ENCODE measurements around the gene CES5A. TPM values are rescaled to one million over a fixed set of nuclear protein-coding genes. Genes with fewer than 3 reads are reported as not detected.
A peak's percentile ranks its signal among the peaks of the same experiment; 100 is the strongest.
"Not testable (repeated sequence)": the region's sequence is repeated elsewhere in the genome, so short reads cannot be mapped to it uniquely, and the experiment has no call there.

The CES5A gene
- total RNA-seq, 2 donors from 2014 or later, result not detected

DNA sequence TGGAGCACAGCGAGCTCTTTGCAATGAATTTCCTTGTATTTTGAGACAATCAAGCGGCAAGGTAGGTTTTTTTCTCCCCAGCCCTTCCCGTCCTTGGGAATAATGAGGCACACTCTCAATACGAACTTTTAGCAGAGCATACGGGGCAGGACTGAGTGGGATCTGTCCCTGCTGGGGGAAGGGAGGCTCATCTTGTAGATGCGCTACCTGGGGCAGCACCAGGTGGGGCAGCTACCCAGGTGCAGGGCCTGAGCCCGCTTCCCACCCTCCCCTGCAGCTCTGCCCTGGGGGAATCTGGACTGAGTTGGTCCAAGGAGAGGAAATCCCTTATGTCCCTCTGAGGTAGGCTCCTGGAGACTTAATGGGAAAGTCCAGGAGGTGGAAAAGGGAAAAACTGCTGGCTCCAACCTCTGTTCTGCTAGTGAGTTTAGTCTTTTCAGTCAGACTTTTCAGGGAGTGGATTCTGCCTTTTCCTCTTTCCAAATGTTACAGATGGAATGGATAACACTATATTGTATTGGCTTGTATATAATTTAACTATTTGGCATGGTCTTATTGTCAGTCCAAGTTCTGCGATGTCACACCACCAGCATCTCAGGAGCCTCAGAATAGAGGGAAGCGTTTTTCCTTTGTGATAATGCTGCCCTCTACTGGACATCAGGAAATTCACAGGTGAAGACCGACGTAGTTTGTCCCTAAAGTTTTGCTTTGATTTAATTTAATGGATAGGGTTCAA is 32.6 kb downstream of the CES5A start:
- H3K27ac Mint-ChIP-seq, result no peak overlapping the region
- peak in 1 of 2 donors; percentile 46 for ATAC-seq
- no peaks in the 10 kb centered on the region for H3K9me3 Mint-ChIP-seq
- no peaks in the 10 kb centered on the region for H3K36me3 Mint-ChIP-seq
- DNase-seq (ENCODE audit: low spot score in 2 of 2), result peak in 1 of 2 donors; percentile 17

DNA sequence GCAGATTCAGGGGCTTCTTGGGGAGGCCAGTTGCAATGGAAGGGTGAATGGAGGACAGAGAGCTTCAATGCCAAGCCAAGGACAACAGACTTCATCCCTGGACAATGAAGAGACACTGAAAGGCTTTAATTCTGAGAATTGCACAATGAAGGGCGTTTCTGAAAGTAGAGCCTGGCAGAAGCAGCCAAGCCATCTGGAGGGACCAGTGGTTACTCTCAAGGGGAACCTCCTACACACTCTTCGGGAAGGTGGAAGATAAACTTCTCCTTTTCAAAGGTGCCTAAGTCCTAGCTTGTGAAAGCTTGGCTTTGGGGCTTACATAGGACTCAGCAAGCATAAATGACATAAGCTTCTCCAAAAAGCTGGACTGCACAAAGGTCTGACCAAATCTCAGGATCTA is 36.1 kb downstream of the CES5A start:
- Mint-ChIP-seq H3K27ac (no peak overlapping the region), H3K9me3 (no peaks in the 10 kb centered on the region)
- no peak for ATAC-seq

DNA sequence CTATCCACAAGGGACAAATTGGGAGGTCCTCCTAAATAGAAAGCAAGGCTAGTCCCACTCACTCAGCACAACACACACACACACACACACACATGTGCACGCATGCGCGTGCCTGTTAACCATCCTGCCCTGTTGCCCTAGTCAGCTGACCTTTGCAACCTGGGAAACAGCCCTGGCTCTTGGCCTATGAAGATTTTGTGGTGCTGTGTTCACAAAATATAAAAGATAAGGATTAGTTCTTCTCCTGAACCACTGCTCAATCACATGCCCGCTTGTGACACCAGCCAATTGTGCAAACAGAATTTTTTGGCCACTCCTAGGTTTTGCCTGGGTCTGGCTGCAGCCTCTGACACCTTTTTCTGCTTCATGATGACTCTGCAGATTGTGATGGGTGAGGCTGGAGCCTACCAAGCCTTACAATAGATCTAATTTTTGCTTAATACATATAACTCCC is 39.0 kb downstream of the CES5A start:
- no peaks in the 10 kb centered on the region for H3K9me3 Mint-ChIP-seq
- DNase-seq (ENCODE audit: low spot score in 2 of 2) (no peak), ATAC-seq (no peak)
- no peak overlapping the region for H3K27ac Mint-ChIP-seq
- no peaks in the 10 kb centered on the region for H3K36me3 Mint-ChIP-seq

More for the DNA sequence above, 36.1 kb downstream of the CES5A start:
- no peaks in the 10 kb centered on the region for H3K36me3 Mint-ChIP-seq
- no peak for DNase-seq (ENCODE audit: low spot score in 2 of 2)

DNA sequence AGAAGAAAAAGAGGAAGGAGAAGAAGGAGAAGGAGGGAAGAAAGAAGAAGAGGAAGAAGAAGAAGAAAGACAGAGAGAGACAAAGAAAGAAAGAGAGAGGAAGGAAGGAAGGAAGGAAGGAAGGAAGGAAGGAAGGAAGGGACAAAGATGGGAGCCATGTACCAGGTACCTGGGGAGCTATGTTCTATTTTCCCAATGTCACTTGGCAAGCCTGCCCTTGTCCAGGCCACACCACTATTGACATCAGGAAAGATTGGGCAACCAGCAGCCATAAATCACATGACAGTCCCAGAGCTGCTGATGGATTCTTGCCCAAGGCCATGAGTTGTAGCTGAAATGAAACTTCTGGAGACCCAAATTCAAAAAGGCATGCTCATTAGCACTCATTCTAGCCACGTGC is 39.6 kb downstream of the CES5A start:
- Mint-ChIP-seq H3K27ac (no peak overlapping the region), H3K36me3 (no peaks in the 10 kb centered on the region), H3K9me3 (no peaks in the 10 kb centered on the region)
- ATAC-seq, result no peak
- DNase-seq (ENCODE audit: low spot score in 2 of 2), result no peak

DNA sequence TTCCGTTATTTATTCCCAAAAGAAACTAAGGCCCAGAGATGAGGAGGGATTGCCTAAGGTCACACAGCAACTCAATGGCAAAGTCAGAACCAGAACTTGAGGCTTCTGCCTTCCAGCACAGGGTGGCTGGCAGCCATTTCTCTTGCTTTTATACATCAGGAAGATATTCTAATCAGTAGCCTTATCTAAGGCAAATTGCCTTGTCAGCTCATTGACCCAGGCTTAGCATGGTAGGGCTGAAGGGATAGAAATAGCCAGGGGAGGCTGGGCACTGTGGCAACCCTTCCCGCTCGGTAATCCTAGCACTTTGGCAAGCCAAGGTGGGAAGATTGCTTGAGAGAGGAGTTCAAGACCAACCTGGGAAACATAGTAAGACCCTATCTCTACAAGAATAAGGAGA is 40.0 kb downstream of the CES5A start:
- DNase-seq (ENCODE audit: low spot score in 2 of 2); H3K27ac Mint-ChIP-seq; H3K9me3 Mint-ChIP-seq; ATAC-seq; H3K36me3 Mint-ChIP-seq: not testable (repeated sequence)

DNA sequence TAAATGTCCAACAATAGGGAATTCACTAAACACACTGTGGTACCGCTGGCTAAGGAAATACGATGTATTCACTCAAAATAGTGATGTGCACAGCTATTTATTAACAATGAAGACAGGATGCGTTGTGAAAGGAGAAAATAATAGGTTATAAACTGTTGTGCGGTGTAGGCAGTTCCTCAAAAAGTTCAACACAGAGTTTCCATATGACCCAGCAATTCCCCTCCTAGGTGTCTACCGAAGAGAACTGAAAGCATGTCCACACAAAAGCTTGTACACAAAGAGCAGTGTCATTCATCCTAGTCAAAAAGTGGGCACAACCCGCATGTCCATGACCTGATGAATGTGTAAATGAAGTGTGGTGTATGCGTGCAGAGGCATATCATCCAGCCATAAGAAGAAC is 41.1 kb downstream of the CES5A start:
- Mint-ChIP-seq H3K9me3 (no peaks in the 10 kb centered on the region), H3K36me3 (no peaks in the 10 kb centered on the region), H3K27ac (no peak overlapping the region)
- DNase-seq (ENCODE audit: low spot score in 2 of 2) (no peak), ATAC-seq (no peak)

DNA sequence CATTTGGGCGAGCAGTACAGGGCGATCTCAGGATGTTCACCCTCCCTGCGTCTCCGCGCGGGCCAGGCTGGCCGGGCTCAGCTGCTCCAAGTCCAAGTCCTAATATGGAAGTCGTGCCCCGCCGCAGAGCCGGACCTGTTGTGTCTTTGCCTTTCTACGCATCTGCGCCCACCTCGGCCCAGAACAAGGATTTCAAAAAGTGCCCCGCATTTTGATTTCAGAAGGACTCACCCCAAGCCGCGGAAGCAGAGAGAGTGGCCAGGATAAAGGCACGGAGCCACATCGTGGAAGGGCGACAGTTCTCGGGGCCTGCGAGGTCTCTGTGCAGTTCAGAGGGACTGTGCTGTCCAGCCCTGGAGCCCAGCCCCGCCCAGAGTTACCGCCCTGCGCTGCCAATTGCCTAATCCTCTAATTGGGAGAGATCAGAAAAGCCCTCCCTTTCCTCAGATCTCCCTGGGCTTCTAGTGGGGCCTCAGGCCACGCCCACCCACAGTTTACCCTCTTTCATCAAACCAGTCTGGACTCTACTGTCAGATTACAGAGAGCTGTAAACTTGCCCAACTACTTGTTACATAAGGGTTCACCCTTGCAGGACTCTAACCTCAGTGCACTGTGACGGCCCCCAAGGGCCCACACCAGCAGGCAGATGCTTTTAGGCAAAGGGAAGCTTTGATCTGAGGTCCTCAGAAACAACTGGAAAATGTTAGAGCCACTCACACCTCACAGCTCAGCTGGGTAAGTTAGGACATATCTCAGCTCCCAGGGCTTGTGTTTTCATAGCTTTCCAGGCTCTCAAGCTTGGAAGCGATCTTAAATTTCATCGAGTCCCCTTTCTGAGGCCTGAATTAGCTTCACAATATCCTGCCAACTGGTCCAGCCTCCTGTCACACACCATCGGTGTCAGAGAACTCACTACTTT is 42.1 kb downstream of the CES5A start, which contains the start of gene CES1:
Gene CES1 (minus strand): TSS at position 324 of the 919 bp plus-strand sequence. CDS start 41 bp downstream, at position 283.
- H3K9me3 Mint-ChIP-seq, result no peaks in the 10 kb centered on the region
- no peak within 1 kb of the TSS for H3K27ac Mint-ChIP-seq
- no peak for DNase-seq (ENCODE audit: low spot score in 2 of 2)
- no peaks in the 10 kb centered on the region for H3K36me3 Mint-ChIP-seq
- ATAC-seq, result no peak

DNA sequence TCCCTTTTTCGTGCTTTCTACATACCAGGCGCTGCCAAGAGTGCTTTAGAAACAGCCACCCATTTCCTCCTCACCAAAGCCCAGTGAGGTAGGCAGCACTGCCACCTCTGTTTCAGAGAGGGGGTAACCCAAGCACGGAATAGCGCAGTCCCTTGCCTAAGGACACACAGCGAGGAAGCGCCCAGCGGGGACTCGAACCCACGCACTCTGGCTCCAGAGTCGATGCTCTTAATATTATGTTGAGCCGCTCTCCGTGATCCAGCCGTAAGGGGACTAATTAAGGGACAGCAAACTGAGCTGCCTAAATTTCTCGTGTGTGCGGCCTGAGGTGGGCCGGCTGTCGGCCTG is 42.8 kb downstream of the CES5A start:
- no peak for ATAC-seq
- no peak for DNase-seq (ENCODE audit: low spot score in 2 of 2)
- Mint-ChIP-seq H3K27ac (no peak overlapping the region), H3K36me3 (no peaks in the 10 kb centered on the region), H3K9me3 (no peaks in the 10 kb centered on the region)

DNA sequence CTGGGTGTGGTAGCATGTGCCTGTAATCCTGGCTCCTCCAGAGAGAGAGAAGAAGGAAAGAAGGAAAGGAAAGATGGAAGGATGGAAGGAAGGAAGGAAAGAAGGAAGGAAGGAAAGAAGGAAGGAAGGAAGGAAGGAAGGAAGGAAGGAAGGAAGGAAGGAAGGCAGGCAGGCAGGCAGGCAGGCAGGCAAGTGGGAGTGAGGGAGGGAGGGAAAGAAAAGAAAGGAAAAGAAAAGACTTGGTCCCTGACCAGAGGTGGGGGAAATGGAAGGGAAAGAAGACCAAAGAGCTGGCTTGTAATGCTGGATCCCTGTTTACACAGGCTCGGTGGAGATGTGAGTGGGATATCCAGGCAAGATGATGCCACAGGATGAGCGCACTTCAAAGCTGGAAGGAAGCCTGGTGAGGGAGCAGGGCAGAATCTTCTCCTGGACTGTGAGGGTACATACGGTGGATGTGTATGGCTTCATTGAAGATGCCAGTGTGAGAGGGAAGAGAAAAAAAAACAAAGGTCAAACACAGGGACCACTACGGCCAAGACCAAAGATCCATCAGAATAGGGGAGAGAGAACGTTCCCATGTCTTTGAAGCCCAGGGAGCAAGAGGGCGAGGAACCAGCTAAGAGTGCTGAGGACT is 44.4 kb downstream of the CES5A start:
- no peaks in the 10 kb centered on the region for H3K9me3 Mint-ChIP-seq
- DNase-seq (ENCODE audit: low spot score in 2 of 2), result no peak
- ATAC-seq, result no peak
- no peaks in the 10 kb centered on the region for H3K36me3 Mint-ChIP-seq
- peak overlapping the region; percentile 6 to 78 for H3K27ac Mint-ChIP-seq

DNA sequence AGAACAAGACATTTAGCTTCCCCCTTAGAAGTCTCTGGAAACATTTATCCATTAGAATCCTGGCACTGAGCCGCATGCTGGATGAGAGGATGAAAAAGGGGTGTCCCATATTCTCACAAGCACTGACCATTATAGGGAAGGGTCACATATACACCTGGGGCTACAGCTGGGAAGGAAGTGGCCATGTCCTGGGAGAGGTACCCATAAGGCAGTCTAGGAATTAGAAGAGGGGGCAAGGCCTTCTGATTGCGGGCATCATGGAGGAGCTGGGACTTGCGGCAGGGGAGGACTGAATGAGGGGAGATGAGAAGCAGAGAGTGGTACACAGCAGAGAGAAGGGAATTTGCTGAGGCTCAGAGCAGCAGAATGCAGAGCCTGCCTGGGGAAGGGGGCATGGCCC is 45.9 kb downstream of the CES5A start:
- not testable (repeated sequence) for H3K9me3 Mint-ChIP-seq; H3K36me3 Mint-ChIP-seq; DNase-seq (ENCODE audit: low spot score in 2 of 2); ATAC-seq; H3K27ac Mint-ChIP-seq

DNA sequence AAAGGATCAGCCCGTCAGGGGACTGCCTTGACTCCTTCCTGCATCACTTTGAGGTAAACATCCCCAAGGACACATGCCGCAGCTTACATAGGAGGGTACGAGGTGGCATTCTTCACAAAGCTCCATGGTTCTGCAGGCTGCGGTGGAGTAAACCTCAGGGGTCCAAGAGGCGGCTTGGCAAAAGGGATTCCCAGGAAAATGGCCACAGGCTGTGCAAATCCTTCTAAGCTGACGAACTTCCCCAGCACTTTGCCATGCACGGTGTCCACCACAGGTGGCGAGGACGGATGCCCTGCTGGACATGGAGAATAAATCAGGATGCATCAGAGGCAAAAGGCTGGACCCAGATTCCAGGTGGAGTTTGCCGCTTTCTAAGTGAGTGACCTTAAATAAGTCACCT is 46.5 kb downstream of the CES5A start:
- no peak for DNase-seq (ENCODE audit: low spot score in 2 of 2)
- H3K9me3 Mint-ChIP-seq, result no peaks in the 10 kb centered on the region
- H3K27ac Mint-ChIP-seq, result no peak overlapping the region
- no peaks in the 10 kb centered on the region for H3K36me3 Mint-ChIP-seq
- no peak for ATAC-seq

DNA sequence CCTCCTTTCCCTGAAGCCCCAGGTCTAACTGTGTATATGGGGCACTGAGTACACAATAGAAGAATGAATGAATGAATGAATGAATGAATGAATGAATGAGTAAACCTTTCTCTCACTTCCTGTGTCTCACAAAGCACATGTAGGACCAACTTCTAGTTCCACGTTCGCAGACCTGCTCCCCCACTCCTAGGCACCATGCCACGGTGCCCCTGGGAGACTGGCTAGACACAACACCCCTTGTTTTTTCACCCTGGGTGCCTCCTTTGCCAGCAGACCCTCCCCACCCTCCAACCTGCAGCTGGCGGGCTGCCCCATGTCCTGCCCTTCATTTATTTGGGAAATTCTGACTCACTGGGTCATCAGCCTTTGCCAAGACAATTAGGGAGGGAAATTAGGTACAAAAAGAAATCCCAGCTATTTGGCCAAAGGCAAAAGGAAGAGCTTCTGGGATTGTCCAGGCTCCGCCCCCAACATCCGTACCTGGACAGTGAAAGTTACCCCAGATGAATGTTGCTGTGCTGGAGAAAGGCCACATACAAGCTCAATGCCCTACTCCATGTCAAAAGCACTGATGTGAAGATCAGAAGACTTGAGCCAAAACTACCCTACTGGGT is 50.0 kb downstream of the CES5A start:
- H3K36me3 Mint-ChIP-seq, result no peaks in the 10 kb centered on the region
- no peaks in the 10 kb centered on the region for H3K9me3 Mint-ChIP-seq
- DNase-seq (ENCODE audit: low spot score in 2 of 2), result no peak
- ATAC-seq, result no peak
- H3K27ac Mint-ChIP-seq, result no peak overlapping the region

DNA sequence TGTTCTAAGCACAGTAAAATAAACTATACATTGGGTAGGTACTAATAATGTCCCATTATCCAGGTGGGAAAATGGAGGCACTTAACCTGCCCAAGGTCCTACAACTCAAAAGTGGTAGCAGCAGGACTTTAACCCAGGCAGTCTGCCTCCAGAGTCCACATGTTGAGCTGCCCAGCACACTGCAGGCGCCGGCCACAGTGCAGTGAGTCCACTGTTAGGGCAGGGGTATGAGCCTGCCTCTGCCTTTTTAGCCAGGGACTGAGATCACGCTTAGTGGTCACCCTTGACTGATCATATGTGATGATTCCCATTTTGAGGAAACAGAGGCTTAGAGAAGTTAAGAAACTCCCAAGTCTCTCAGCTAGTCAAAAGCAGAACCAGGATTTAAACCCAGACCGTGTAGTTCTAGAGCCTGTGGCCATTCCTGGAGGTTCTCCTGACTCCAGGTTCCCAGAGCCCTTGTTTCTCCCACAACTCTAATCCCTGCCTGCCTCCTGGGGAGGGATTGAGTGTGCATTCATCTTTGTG is 50.6 kb downstream of the CES5A start:
- Mint-ChIP-seq H3K9me3 (no peaks in the 10 kb centered on the region), H3K27ac (no peak overlapping the region), H3K36me3 (no peaks in the 10 kb centered on the region)
- ATAC-seq (no peak), DNase-seq (ENCODE audit: low spot score in 2 of 2) (no peak)

DNA sequence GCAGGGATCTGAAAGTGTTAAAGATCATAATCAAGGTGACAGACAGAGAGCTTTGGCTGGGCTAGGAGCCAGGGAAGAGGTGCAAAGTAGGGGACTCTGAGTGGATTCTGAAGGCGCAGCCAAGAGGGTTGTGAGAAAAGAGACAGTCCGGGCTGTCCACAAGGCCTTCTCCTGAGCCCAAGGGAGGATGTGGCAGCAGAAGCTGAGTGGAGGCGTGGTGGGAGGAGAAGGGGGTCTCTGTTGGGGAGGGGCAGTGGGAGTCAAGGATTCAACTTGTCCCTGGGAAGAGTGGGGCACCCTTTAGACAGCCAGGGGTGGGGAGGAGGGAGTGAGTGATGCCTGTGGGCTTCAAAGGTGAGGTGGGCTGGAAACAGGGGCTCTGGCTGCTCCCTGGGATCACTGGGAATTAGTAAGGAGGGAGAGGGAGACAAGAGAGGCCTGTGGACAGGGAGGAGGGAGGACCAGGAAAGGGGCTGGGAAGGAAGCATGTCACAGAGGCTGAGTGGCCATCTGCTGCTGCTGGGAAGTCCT is 52.8 kb downstream of the CES5A start:
- Mint-ChIP-seq H3K9me3 (no peaks in the 10 kb centered on the region), H3K27ac (no peak overlapping the region), H3K36me3 (no peaks in the 10 kb centered on the region)
- DNase-seq (ENCODE audit: low spot score in 2 of 2), result no peak
- ATAC-seq, result no peak

DNA sequence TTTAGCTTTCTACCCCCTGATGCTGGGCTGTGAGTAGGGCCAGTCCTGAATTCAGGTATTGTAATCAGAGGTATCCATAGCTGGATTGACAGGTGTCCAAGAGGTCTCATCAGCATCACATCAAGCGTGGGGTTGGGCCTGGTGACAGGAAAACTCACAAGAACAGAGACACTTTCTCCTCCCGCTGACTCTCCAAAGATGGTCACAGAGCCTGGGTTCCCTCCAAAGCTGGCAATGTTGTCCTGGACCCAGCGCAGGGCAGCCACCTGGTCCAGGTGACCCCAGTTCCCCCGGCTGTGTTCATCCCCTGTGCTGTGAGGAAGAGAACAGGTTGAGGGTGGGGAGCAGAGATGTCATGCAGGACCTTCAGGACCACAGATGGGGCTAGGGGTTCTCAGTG is 54.0 kb downstream of the CES5A start:
- ATAC-seq, result no peak
- Mint-ChIP-seq H3K9me3 (no peaks in the 10 kb centered on the region), H3K36me3 (no peaks in the 10 kb centered on the region), H3K27ac (no peak overlapping the region)
- DNase-seq (ENCODE audit: low spot score in 2 of 2), result no peak

DNA sequence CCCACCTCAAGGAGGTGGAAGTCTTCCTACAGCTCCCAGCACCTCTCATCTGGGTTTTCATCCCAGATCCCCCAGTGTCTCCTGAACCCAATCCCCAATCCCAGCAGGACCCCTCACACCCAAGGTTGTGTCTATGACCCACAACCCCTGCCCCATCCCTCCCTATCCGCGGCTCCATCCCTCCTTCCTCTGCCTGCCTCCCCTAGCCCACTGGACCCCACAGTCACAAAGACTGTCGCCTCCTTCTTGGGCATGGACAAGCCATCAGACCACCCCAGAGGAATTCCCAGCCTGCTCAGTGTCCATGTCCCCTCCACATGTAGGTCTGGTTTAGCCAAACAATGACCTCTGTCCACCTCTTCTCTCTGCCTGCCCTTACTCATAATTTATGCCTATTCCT is 54.6 kb downstream of the CES5A start:
- Mint-ChIP-seq H3K27ac (no peak overlapping the region), H3K9me3 (no peaks in the 10 kb centered on the region), H3K36me3 (no peaks in the 10 kb centered on the region)
- ATAC-seq, result no peak
- no peak for DNase-seq (ENCODE audit: low spot score in 2 of 2)
